C1 segment of cervical spinal cord (tissue), 14 donors: ENCODE measurements around the gene EXPH5.

Source experiments
- DNase-seq, 14 donors: peaks; one replicate each; lab custom pipeline; 2025; lab: John Stamatoyannopoulos, UW

EXPH5 gene

GRCh38 chr11:108467091-108467823, 126.3 kb downstream of the EXPH5 start, which contains the start of gene C11orf65:
Gene C11orf65, minus strand, starts transcription at chr11:108467529. Its CDS starts 5,970 bp downstream, at chr11:108461559.
- DNase-seq = peak; percentile 66 to 96 (median 93)

GRCh38 chr11:108466405-108466804, 127.2 kb downstream of the EXPH5 start:
- no peak for DNase-seq
